Measurements from ENCODE around the gene LRRC49. TPM values are rescaled to one million over a fixed set of nuclear protein-coding genes. Genes with fewer than 3 reads are reported as not detected.
A peak's percentile ranks its signal among the peaks of the same experiment; 100 is the strongest.

LRRC49 gene
- total RNA-seq, 1 experiment from 2014 or later, result 7.4 TPM

DNA sequence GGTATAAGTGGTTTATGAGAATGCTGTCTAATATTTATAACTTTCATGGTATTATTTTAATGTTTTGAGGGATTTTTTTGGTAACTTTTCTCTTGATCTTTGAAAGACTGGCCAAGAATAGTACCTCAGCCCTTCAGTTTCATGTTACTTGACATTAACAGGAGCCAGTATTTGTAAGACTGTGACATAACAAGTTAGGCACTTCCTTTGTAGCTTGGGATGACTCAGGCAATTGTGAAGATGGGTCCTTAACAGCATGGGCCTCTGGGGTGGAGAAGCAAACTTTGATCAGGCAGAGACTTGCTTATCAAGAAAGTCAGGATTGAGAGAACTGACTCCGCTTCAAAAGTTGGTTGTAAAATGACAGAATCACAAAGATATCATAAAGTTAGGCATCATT lies 9.5 kb downstream of the LRRC49 start:
- Histone ChIP-seq H3K4me3 (replicated peaks in 1 of 2; ENCODE audit: low read depth in 1 of 2, low read length in 2 of 2) (no peak overlapping the region), H3K9me2 (ENCODE audit: insufficient read depth) (no peaks in the 10 kb centered on the region), H3K79me2 (ENCODE audit: insufficient read depth, low read length) (no peaks in the 10 kb centered on the region), H2AFZ (ENCODE audit: low read depth, low read length, poor library complexity, severe bottlenecking) (peak overlapping the region; percentile 8), H4K20me1 (ENCODE audit: insufficient read depth) (no peaks in the 10 kb centered on the region), H3K4me2 (ENCODE audit: low read length) (peak overlapping the region; percentile 34), H3K9me3 (ENCODE audit: control insufficient read depth in 1 of 2, insufficient read depth in 1 of 2, low read depth in 1 of 2, low read length in 2 of 2) (no peaks in the 10 kb centered on the region; a peak in 1 of 4 replicates), H3K27ac (ENCODE audit: low read depth, low read length) (peak overlapping the region; percentile 36; the same call in 1 of the 2 replicates), H3K36me3 (ENCODE audit: control insufficient read depth in 1 of 2, insufficient read depth in 2 of 2, low read length in 2 of 2) (no peaks in the 10 kb centered on the region), H3K9ac (ENCODE audit: low read length) (no peak overlapping the region), H3K27me3 (ENCODE audit: insufficient read depth, low read length) (no peaks in the 10 kb centered on the region), H3K4me1 (ENCODE audit: control insufficient read depth in 1 of 2, insufficient read depth in 2 of 2, low read length in 2 of 2) (peaks cover 9 to 15% of the 10 kb centered on the region in 2 experiments; a peak in 3 of 4 replicates)
- DNase-seq (ENCODE audit: low read depth, low spot score), result peak; percentile 28
- peak; percentile 55 for TF ChIP-seq FOSL1 (IDR thresholded peaks at IDR 0.05; ENCODE audit: low read depth)
- peak; percentile 31; the same call in 1 of the 2 replicates for TF ChIP-seq CEBPB (IDR thresholded peaks at IDR 0.05; ENCODE audit: low read depth)
- TF ChIP-seq, protein P1, sequence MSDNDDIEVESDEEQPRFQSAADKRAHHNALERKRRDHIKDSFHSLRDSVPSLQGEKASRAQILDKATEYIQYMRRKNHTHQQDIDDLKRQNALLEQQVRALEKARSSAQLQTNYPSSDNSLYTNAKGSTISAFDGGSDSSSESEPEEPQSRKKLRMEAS (IDR thresholded peaks at IDR 0.05), result no peak; the same call in 1 of the 2 replicates
- TF ChIP-seq CBX3 (IDR thresholded peaks at IDR 0.05; ENCODE audit: low read depth), result peak; percentile 73
- peak; percentile 57; the same call in 1 of the 2 replicates for TF ChIP-seq SP1 (IDR thresholded peaks at IDR 0.05; ENCODE audit: low read depth)
- peak; percentile 61 for TF ChIP-seq JUND (IDR thresholded peaks at IDR 0.05)
- TF ChIP-seq POLR2A (IDR thresholded peaks at IDR 0.05; ENCODE audit: borderline replicate concordance, extremely low read depth, insufficient read depth, insufficient read length), result no peak
- TF ChIP-seq, protein P2, sequence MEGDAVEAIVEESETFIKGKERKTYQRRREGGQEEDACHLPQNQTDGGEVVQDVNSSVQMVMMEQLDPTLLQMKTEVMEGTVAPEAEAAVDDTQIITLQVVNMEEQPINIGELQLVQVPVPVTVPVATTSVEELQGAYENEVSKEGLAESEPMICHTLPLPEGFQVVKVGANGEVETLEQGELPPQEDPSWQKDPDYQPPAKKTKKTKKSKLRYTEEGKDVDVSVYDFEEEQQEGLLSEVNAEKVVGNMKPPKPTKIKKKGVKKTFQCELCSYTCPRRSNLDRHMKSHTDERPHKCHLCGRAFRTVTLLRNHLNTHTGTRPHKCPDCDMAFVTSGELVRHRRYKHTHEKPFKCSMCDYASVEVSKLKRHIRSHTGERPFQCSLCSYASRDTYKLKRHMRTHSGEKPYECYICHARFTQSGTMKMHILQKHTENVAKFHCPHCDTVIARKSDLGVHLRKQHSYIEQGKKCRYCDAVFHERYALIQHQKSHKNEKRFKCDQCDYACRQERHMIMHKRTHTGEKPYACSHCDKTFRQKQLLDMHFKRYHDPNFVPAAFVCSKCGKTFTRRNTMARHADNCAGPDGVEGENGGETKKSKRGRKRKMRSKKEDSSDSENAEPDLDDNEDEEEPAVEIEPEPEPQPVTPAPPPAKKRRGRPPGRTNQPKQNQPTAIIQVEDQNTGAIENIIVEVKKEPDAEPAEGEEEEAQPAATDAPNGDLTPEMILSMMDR (IDR thresholded peaks at IDR 0.05 in 2 of 3, conservative IDR thresholded peaks at IDR 0.05 in 1 of 3; ENCODE audit: borderline replicate concordance in 1 of 3, insufficient read depth in 1 of 3, low read depth in 2 of 3, low read length in 2 of 3), result no peak
- TF ChIP-seq RAD21 (IDR thresholded peaks at IDR 0.05; ENCODE audit: low read depth), result 0 out of 2 replicates have a peak, but pooled peaks have one; percentile 4
- BruUV-seq (replicated peaks), result no TSS peak
- RAD21 ChIA-PET (ENCODE audit: low non-redundant PET in 1 of 2, low total read pairs in 2 of 2, uncharacterized antibody in 2 of 2, unreplicated experiment in 2 of 2), result no interaction called here
- peak; percentile 32; the same call in 1 of the 2 replicates for ATAC-seq
- CTCF ChIA-PET, result interaction anchor here (0.5 kb wide), 1 partner anchor 898 kb away, joined by 3 read pairs; no protein-coding TSS in a partner anchor
- POLR2A ChIA-PET, result no interaction called here
- intact Hi-C loops (cut with micrococcal nuclease), result no loop called here
